ENCODE measurements around the gene RGS12.

DNA sequence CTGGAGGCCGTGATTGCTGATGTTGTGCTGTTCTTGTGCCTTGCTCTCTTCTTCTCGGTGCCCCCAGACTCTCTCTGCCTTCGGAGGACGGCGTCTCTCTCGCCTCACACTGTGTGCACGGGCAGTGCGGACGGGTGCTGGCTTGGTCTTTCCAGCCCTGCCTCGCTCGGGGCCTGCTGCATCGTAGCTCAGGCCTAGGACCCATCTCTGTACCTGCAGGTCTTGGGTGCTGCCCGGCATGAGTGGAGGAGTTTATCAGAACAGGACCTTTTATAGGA, 18.2 kb downstream of the RGS12 start:
- TF ChIP-seq NFRKB (IDR thresholded peaks at IDR 0.05) (no peak), SP1 (IDR thresholded peaks at IDR 0.05) (no peak), L3MBTL2 (conservative IDR thresholded peaks at IDR 0.05) (no peak), FOXK2 (IDR thresholded peaks at IDR 0.05) (no peak), SUZ12 (IDR thresholded peaks at IDR 0.05) (no peak), BHLHE40 (IDR thresholded peaks at IDR 0.05; ENCODE audit: borderline replicate concordance) (no peak), TARDBP (IDR thresholded peaks at IDR 0.05) (no peak), HDGF (IDR thresholded peaks at IDR 0.05; ENCODE audit: borderline replicate concordance) (no peak), FOXM1 (IDR thresholded peaks at IDR 0.05; ENCODE audit: borderline replicate concordance) (no peak), ELF4 (IDR thresholded peaks at IDR 0.05) (no peak), CTBP1 (IDR thresholded peaks at IDR 0.05; ENCODE audit: borderline replicate concordance) (no peak)
